Stimulated activated CD8-positive, alpha-beta memory T cell treated with anti-CD3 and anti-CD28 coated beads, Interleukin-4, amount 100 ng/mL, for 1 hour (primary cell): Measurements from ENCODE around the gene CHRNA7.
"Not testable (repeated sequence)": the region's sequence is repeated elsewhere in the genome, so short reads cannot be mapped to it uniquely, and the experiment has no call there.

Experiments used
- DNase-seq, 2 donors: peaks; one replicate each; pipeline ENCODE4 v3.0.0-alpha.2; 2020; ENCODE audit warnings: low read depth in 2 of 2, low spot score in 1 of 2

Gene CHRNA7

GRCh38 chr15:32167913-32168312 lies 137.6 kb downstream of the CHRNA7 start:
- DNase-seq, result not testable (repeated sequence)

- not testable (repeated sequence) for DNase-seq
These were observed 150.3 kb downstream of the CHRNA7 start for GRCh38 chr15:32180579-32180978.

DNA sequence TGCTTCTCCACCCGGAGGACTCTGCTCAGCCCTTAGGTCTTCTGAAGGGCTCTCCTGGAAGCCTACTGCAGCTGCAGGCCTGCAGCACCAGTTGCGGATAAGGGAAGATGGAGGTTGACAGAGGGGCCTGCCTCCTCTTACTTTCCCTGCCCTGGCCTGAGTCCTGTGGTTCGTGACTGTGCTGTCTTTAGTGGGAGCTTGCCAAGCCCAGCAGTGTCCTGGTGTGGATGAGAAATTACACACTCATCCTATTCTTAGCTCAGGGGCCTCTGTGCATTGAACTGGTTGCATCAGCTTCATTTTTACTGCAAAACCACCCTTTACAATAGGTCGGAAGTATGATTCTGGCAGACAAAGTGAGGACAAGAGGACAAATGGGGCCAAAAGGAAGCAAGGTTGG lies 163.5 kb downstream of the CHRNA7 start:
- not testable (repeated sequence) for DNase-seq

GRCh38 chr15:32196206-32196605 lies 165.9 kb downstream of the CHRNA7 start:
- DNase-seq, result not testable (repeated sequence)

GRCh38 chr15:32198938-32199337 lies 168.6 kb downstream of the CHRNA7 start:
- not testable (repeated sequence) for DNase-seq

DNA sequence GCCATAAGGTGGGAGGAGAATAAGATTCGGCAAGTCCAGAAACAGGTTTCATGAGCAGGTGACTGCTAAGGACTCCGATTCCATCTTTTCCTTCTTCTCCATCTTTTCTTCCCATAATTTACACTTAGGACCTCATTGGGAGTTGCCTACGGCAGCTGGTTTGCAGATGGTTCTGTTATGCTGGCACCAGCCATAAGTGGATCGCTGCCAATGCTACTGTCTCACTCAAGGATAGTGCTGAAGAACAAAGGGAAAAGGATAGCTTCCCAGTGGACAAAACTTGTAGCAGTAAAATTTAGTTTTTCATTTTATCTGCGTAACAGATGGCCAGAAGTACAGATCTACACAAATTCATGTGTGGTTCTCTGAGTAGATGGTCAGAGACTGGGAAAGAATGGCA lies 178.8 kb downstream of the CHRNA7 start:
- not testable (repeated sequence) for DNase-seq

GRCh38 chr15:32218666-32219065 lies 188.4 kb downstream of the CHRNA7 start:
- no peak for DNase-seq
